Nephron progenitor cell (in vitro differentiated cells): Measurements from ENCODE around the gene CMSS1.

Experiments
- DNase-seq: peaks from one replicate; pipeline ENCODE4 v3.0.0; 2021
- H3K27ac Mint-ChIP-seq: 2 replicates; pipeline ENCODE4 v1.8.0; 2021; ENCODE audit warnings: mild to moderate bottlenecking, moderate library complexity, mixed read lengths
- H3K27me3 Mint-ChIP-seq: 2 replicates; pipeline ENCODE4 v1.8.0; 2021; ENCODE audit warnings: mild to moderate bottlenecking, low read depth, mixed read lengths; ENCODE audit not compliant: poor library complexity
- H3K36me3 Mint-ChIP-seq: 2 replicates; pipeline ENCODE4 v1.8.0; 2021; ENCODE audit warnings: low read depth, mixed read lengths
- H3K4me1 Mint-ChIP-seq: 2 replicates; pipeline ENCODE4 v1.8.0; 2021; ENCODE audit warnings: mixed read lengths
- H3K4me3 Mint-ChIP-seq: 2 replicates; pipeline ENCODE4 v1.8.0; 2021; ENCODE audit warnings: mild to moderate bottlenecking, moderate library complexity, mixed read lengths
- H3K9me3 Mint-ChIP-seq: 2 replicates; pipeline ENCODE4 v1.8.0; 2021; ENCODE audit warnings: mild to moderate bottlenecking, moderate library complexity, mixed read lengths
- TF ChIP-seq, protein P1 (sequence below): fragments of 200-600 bp; sonication (generic); IDR thresholded peaks from 2 replicates; pipeline ENCODE4 v1.5.0; 2021; ENCODE audit warnings: antibody characterized with exemption

CMSS1 gene

DNA sequence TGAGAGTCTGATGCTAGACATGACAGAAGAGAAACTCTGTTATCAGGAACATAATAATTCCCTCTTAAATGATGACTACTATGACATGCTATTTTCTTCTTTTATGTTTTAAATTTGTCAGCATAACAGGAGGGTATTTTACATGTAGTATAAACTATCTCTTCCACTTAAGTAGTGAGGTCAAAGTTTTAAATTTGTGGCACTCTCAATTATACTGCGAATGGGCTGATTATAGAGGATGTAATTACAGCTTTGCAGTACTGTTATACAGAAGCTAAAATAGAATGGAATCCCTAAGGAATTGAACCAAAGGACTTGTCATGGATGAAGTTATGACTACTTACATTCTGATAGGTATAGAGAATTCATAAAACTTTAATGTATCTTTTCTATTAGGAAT lies 34.3 kb downstream of the CMSS1 start:
- no peak for DNase-seq
- H3K9me3 Mint-ChIP-seq: peaks cover 9% of the 10 kb centered on the region
- peaks cover 5% of the 10 kb centered on the region for H3K36me3 Mint-ChIP-seq
- no peak overlapping the region for H3K27ac Mint-ChIP-seq
- TF ChIP-seq, protein P1, sequence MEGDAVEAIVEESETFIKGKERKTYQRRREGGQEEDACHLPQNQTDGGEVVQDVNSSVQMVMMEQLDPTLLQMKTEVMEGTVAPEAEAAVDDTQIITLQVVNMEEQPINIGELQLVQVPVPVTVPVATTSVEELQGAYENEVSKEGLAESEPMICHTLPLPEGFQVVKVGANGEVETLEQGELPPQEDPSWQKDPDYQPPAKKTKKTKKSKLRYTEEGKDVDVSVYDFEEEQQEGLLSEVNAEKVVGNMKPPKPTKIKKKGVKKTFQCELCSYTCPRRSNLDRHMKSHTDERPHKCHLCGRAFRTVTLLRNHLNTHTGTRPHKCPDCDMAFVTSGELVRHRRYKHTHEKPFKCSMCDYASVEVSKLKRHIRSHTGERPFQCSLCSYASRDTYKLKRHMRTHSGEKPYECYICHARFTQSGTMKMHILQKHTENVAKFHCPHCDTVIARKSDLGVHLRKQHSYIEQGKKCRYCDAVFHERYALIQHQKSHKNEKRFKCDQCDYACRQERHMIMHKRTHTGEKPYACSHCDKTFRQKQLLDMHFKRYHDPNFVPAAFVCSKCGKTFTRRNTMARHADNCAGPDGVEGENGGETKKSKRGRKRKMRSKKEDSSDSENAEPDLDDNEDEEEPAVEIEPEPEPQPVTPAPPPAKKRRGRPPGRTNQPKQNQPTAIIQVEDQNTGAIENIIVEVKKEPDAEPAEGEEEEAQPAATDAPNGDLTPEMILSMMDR: no peak
- H3K4me3 Mint-ChIP-seq: no peak overlapping the region
- H3K27me3 Mint-ChIP-seq: no peaks in the 10 kb centered on the region
- H3K4me1 Mint-ChIP-seq: no peaks in the 10 kb centered on the region

DNA sequence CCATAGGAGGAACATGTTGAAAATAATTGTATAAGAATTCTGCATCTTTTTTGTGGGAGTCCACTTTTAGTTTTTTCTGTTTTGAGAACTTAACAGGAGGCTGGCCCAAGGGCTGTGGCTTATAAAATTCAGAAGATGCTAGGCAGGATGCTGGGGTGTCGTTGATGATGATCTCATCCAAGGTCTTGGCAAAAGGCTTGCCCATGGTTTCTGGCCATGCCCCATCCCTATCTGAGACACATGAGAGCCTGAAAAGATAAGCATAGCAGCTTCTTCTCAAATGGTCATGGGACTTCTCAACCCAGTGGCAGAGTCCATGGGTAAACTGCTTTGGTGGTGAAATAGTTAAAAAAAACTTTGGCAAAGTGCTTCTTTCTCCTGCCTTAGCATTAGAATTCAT lies 35.2 kb downstream of the CMSS1 start:
- Mint-ChIP-seq H3K27me3 (no peaks in the 10 kb centered on the region), H3K27ac (no peak overlapping the region), H3K9me3 (peaks cover 9% of the 10 kb centered on the region), H3K4me3 (no peak overlapping the region), H3K36me3 (peaks cover 5% of the 10 kb centered on the region), H3K4me1 (no peaks in the 10 kb centered on the region)
- no peak for DNase-seq
- TF ChIP-seq, protein P1: no peak

DNA sequence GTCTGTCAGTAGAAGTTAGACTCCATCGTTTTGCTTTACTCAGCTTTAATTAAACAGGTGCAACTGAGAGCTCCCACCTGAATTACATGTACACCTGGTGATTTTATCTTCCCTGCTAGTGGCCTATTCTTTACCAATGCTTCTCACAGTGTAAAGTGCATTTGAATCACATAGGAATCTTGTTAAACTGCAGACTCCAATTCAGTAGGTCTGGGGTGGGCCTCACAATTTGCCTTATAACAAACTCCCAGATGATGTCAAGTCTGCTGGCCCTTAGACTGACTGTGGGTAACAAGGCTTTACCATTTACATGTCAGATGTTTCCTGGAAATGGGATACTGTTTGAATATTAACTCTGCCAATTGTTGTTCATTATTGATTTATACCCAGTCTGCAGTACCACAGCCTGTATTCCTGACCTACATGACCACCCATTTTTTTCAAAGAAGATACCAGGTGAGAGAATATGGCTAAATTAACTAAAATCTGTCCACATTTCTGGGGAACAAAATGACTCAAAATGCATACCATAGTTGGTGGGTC lies 37.2 kb downstream of the CMSS1 start:
- H3K27me3 Mint-ChIP-seq: no peaks in the 10 kb centered on the region
- no peaks in the 10 kb centered on the region for H3K9me3 Mint-ChIP-seq
- peaks cover 5% of the 10 kb centered on the region for H3K36me3 Mint-ChIP-seq
- TF ChIP-seq, protein P1: no peak
- no peak for DNase-seq
- H3K4me1 Mint-ChIP-seq: peaks cover 6% of the 10 kb centered on the region
- H3K4me3 Mint-ChIP-seq: no peak overlapping the region
- no peak overlapping the region for H3K27ac Mint-ChIP-seq

DNA sequence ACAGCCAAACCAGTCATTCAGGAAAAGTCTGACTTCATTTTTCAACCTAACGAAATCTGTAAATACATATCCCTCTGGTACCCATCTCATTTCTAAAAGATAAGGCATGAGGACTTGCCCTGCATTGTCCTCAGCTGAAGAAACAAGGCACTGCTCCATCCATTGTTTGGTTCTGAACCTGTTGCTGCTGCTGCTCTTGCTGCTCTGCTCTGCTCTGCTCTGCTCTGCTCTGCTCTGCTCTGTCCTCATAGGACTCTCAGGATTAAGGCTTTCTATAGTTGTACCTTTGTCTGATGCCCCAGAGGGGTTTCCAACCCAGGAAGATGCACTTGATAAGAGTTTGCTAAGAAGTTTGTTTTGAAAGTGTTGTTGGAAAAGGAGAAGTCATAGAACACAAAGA lies 38.2 kb downstream of the CMSS1 start:
- H3K36me3 Mint-ChIP-seq: peaks cover 5% of the 10 kb centered on the region
- TF ChIP-seq, protein P1: no peak
- DNase-seq: no peak
- peaks cover 6% of the 10 kb centered on the region for H3K4me1 Mint-ChIP-seq
- H3K27me3 Mint-ChIP-seq: no peaks in the 10 kb centered on the region
- no peak overlapping the region for H3K4me3 Mint-ChIP-seq
- no peak overlapping the region for H3K27ac Mint-ChIP-seq
- H3K9me3 Mint-ChIP-seq: no peaks in the 10 kb centered on the region

DNA sequence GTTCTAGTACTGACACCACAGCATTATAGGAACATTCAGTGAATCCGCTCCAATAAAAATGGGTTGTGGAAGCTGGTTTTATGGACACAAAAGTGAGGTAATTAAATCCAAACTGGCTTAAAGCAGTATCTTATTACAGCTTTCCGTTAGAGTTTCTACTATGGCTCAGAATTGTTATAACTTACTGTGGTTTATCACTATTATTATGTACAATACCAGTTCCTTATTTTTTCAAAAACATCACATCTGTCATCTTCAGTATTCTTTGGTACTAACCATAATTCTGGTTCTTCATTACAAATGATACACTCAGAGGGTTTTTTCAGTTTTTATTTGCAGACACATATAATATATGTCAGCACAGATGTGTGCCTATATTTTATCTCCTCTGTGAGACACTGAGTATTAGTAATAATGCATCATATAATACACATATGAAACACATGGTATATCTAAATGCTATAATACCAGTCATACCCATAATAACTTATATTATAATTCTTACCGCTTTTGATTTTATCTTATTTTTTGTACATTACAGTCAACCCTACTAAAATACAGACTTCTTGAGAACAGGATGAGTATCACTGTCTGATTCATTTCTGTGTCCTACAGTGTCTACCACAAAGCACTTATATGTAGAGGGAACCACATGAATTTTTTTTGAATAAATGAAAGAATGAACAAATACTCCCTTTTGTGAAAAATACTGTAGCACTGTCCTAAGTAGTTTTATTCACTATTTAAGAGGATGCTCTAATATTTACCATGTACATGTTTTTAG lies 39.0 kb downstream of the CMSS1 start:
- TF ChIP-seq, protein P1: no peak
- no peak overlapping the region for H3K27ac Mint-ChIP-seq
- H3K36me3 Mint-ChIP-seq: peaks cover 5% of the 10 kb centered on the region
- no peaks in the 10 kb centered on the region for H3K27me3 Mint-ChIP-seq
- H3K9me3 Mint-ChIP-seq: no peaks in the 10 kb centered on the region
- no peak for DNase-seq
- no peak overlapping the region for H3K4me3 Mint-ChIP-seq
- peaks cover 6% of the 10 kb centered on the region for H3K4me1 Mint-ChIP-seq

DNA sequence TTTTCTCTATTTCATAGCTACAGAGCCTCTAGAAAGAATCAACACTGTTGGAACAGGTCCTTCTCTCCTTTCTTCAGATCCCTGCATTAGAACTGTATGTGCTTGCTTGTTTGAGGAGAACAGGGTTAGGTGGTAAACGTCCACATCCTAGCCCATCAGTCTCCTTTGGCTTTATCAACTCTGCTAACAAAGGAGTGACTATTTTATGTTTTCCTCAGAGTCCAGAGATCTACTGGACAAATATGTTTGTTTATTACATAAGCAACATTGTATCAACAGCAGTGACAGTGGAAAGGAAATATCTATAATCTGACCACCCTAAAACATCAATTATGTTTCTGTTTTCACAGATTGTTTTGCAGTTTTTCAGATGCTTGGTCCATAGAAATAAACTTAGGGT lies 39.6 kb downstream of the CMSS1 start:
- H3K4me1 Mint-ChIP-seq: peaks cover 6% of the 10 kb centered on the region
- H3K4me3 Mint-ChIP-seq: no peak overlapping the region
- peaks cover 10% of the 10 kb centered on the region for H3K36me3 Mint-ChIP-seq
- no peaks in the 10 kb centered on the region for H3K27me3 Mint-ChIP-seq
- no peaks in the 10 kb centered on the region for H3K9me3 Mint-ChIP-seq
- H3K27ac Mint-ChIP-seq: no peak overlapping the region
- TF ChIP-seq, protein P1: no peak
- DNase-seq: no peak
